Measurements from ENCODE around the gene SORCS2. TPM values are rescaled to one million over a fixed set of nuclear protein-coding genes. Genes with fewer than 3 reads are reported as not detected.

SORCS2 gene
- total RNA-seq, 2 donors from 2014 or later, result 0.05 to 0.07 TPM

DNA sequence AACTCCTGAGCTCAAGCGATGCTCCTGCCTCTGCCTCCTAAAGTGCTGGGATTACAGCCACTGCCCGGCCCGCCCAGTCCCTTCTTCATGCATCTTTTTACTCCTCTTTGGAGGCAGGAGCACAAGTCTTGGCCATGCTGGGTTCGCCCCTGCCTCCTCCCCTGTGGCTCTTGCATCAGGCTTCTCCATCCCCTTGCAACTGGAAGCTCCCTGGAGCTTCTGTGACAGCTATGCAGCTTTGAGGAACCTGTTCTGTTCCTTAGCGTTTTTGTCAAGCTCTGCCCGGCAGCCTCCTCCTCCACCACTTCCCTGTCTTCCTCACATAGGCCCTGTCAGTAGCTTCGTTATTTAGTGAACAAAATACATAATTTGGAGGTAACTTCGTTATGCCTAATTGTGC lies 168.5 kb downstream of the SORCS2 start:
- H3K4me1 Mint-ChIP-seq (ENCODE audit: low read depth), result no peaks in the 10 kb centered on the region
- no peaks in the 10 kb centered on the region for H3K27me3 Mint-ChIP-seq (ENCODE audit: low read depth)
- H3K36me3 Mint-ChIP-seq (ENCODE audit: insufficient read depth in 2 of 2), result no peaks in the 10 kb centered on the region
- H3K27ac Mint-ChIP-seq, result no peak overlapping the region
- DNase-seq (no peak), ATAC-seq (replicated peaks in 1 of 2) (no peak)
- H3K9me3 Mint-ChIP-seq, result peaks cover 1 to 2% of the 10 kb centered on the region in 2 donors
- H3K4me3 Mint-ChIP-seq, result no peak overlapping the region

DNA sequence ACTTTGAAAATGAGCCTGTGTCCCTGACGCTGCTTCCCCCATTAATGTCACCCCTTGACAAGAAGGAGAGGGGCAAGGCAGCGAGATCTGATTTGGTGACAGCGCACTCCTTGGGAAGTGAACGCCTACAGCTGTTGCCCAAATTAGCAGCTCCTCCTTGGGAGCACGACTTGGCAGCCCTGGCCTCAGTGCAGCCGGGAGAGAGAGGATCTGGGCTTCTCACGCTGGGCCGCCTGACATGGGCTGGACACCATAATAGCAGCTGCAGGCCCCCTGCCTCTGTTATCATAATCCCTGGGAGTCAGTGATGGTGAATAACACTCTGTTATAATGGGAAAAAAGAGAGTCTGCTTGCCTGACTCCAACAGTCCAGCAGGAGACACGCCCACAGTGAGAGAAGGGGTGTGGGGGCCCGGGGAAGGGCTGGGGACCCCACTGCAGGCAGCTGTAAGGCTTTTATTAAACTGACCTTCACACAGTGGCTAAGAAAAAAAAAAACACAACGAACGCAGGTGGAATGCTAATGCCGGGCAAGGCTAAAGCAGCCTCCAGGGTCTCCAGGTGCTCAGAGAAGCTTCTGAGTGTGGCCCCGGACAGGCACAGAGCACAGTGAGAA lies 169.1 kb downstream of the SORCS2 start:
- Mint-ChIP-seq H3K4me3 (no peak overlapping the region), H3K36me3 (ENCODE audit: insufficient read depth in 2 of 2) (no peaks in the 10 kb centered on the region), H3K27ac (no peak overlapping the region), H3K9me3 (peaks cover 1 to 2% of the 10 kb centered on the region in 2 donors), H3K4me1 (ENCODE audit: low read depth) (no peaks in the 10 kb centered on the region), H3K27me3 (ENCODE audit: low read depth) (no peaks in the 10 kb centered on the region)
- DNase-seq, result no peak
- ATAC-seq (replicated peaks in 1 of 2), result no peak

DNA sequence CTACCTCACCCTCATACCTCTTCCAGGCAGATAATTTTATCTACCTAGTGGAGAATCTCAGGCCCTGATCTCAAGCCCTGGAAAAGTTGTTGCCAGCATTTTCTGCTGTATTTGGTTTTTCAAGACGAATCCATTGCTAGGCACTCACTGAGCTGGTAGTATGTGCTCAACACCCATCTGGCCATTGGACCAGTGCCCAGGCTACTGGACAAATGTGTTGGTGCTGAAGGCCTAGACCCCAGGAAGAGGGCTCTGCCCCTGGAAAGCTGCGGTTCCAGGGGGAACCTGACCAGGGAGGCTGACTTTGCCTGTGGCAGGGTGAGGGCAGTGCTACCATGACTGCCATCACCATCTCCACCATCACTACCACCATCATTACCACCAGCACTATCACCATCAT lies 170.0 kb downstream of the SORCS2 start:
- no peak for ATAC-seq (replicated peaks in 1 of 2)
- Mint-ChIP-seq H3K27ac (no peak overlapping the region), H3K4me3 (no peak overlapping the region), H3K4me1 (ENCODE audit: low read depth) (no peaks in the 10 kb centered on the region), H3K9me3 (peaks cover 1 to 2% of the 10 kb centered on the region in 2 donors), H3K36me3 (ENCODE audit: insufficient read depth in 2 of 2) (no peaks in the 10 kb centered on the region), H3K27me3 (ENCODE audit: low read depth) (no peaks in the 10 kb centered on the region)
- no peak for DNase-seq

DNA sequence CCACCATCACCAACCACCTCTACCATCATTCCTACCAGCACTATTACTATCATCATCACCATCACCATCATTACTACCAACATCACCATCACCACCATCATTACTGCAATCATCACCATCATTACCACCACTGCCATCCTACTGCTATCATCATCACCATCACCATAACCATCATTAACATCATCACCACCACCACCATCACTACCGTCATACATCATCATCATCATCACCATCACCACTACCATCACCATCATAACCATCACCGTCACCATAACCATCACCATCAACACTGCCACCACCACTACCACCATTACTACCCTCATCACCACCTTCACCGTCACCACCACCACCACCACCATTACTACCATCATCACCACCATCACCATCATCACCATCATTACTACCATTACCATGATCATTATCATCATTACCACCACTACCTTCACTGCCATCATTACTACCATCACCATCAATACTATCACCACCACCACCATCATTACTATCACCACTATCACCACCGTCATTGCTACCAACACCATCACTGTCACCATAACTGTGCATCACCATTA lies 170.6 kb downstream of the SORCS2 start:
- H3K4me1 Mint-ChIP-seq (ENCODE audit: low read depth), result no peaks in the 10 kb centered on the region
- ATAC-seq (replicated peaks in 1 of 2) (no peak), DNase-seq (no peak)
- H3K36me3 Mint-ChIP-seq (ENCODE audit: insufficient read depth in 2 of 2), result no peaks in the 10 kb centered on the region
- no peak overlapping the region for H3K27ac Mint-ChIP-seq
- no peak overlapping the region for H3K4me3 Mint-ChIP-seq
- no peaks in the 10 kb centered on the region for H3K27me3 Mint-ChIP-seq (ENCODE audit: low read depth)
- peaks cover 1 to 2% of the 10 kb centered on the region in 2 donors for H3K9me3 Mint-ChIP-seq

DNA sequence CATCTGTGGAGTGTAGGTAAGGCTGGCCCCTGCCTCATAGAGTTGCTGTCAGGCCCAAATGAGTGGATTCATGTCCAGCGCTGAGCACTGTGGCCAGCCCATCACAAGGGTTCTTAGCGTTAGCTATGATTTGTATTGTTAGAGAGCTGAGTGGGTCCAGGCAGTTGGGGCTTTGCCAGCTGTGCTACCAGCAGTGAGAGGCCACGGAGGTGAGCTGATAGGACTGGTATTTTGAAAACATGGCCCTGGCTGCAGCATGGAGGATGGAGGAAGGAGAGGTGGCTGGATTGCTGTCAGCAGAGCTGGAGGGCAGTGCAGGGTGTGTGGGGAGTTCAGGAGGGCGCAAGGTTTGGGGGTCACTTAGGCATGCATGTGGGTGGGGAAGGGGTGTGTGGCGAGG lies 172.6 kb downstream of the SORCS2 start:
- Mint-ChIP-seq H3K27ac (no peak overlapping the region), H3K36me3 (ENCODE audit: insufficient read depth in 2 of 2) (no peaks in the 10 kb centered on the region), H3K9me3 (peaks cover 1 to 2% of the 10 kb centered on the region in 2 donors), H3K4me1 (ENCODE audit: low read depth) (no peaks in the 10 kb centered on the region), H3K4me3 (no peak overlapping the region), H3K27me3 (ENCODE audit: low read depth) (no peaks in the 10 kb centered on the region)
- DNase-seq (no peak), ATAC-seq (replicated peaks in 1 of 2) (no peak)

DNA sequence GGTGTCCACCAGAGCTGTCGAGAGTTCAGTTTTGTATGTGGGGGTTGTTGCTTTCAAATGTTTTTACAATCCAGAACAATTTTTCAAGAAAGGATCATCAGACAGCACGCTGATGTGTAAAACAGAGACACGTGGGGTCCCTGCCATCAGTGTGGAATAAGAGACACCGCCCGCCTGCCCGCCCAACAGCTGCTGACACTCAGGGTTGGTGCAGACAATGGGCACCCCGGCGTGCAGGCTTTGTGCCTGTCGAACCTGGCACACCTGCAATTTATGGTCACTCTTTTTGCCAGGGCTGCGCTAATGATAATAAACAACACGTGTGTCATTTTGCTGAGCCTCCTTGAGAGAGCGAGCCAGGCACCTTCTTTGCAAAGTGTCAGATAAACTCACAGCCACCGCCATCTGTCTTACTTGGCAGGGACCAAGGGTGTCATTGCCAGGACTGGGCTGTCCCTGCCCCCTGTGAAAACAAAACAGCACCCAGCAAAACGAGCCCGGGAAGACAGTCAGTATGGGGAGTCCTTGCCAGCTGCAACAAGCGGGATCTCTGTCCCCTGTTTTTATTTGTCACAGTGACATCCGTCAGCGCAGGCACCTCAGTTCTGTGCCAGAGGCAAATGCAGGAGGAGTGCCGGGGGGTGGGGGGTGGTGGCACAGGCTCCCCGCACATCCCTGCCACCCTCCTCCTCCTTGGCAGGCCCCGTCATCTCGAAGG lies 173.3 kb downstream of the SORCS2 start:
- Mint-ChIP-seq H3K27ac (no peak overlapping the region), H3K9me3 (peaks cover 1 to 2% of the 10 kb centered on the region in 2 donors), H3K4me3 (no peak overlapping the region), H3K27me3 (ENCODE audit: low read depth) (no peaks in the 10 kb centered on the region), H3K36me3 (ENCODE audit: insufficient read depth in 2 of 2) (no peaks in the 10 kb centered on the region), H3K4me1 (ENCODE audit: low read depth) (no peaks in the 10 kb centered on the region)
- ATAC-seq (replicated peaks in 1 of 2), result no peak
- DNase-seq, result no peak

DNA sequence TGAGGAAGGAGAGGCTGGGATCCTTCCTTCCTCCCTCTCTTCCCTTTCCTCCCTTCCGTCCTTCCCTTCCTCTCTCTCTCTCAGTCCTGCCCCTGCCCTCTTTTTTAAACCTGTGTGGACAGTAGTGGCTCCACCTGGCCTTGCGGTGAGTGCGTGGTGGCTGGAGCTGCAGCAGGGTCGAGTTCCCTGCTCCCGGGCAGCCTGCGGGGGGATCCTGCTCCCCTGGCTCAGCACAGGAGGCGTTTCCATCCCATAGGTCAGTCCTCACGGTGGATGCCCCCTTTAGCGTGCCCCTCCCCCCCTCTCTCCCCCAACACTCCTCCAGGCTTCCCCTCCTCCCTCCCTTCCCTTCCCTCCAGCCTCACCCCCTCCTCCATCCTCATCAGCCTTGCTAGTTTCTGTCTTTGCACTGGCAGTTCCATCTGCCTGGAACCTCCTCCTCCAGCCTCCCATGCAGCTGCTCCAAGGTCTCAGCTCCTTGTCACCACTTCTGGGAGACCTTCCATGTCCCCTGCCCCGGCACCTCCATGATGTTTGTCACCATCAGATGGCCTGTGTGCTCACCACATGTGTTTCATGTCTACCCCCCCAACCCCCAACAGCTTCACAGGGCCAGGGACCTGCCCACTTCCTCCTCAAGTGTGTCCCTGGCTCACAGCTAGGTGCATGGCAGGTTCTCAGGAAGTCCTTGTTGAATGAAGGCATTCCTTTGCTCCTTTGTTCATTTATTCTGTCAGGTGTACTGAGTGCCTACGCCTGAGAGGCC lies 174.0 kb downstream of the SORCS2 start:
- H3K4me1 Mint-ChIP-seq (ENCODE audit: low read depth), result no peaks in the 10 kb centered on the region
- no peaks in the 10 kb centered on the region for H3K27me3 Mint-ChIP-seq (ENCODE audit: low read depth)
- no peak overlapping the region for H3K27ac Mint-ChIP-seq
- ATAC-seq (replicated peaks in 1 of 2) (no peak), DNase-seq (no peak)
- peaks cover 1 to 2% of the 10 kb centered on the region in 2 donors for H3K9me3 Mint-ChIP-seq
- no peak overlapping the region for H3K4me3 Mint-ChIP-seq
- no peaks in the 10 kb centered on the region for H3K36me3 Mint-ChIP-seq (ENCODE audit: insufficient read depth in 2 of 2)

DNA sequence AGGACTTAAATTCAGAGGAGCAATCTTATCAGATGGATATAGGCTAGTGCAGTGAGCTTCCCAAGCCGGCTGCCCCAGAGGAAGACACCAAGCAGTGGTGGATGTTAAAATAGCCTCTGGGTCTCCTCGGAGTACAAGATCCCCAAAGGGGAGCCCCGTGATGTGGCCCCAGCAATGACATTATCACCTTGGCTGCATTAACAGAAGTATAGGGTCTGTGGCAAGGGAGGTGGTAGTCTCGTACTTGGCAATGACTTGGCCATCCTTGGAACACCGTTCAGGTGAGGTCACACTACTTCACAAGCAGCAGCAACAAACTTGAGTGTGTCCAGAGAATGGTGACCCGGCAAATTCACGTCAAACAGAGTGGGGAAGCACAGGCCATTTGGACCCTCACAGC lies 174.6 kb downstream of the SORCS2 start:
- H3K27me3 Mint-ChIP-seq (ENCODE audit: low read depth), result no peaks in the 10 kb centered on the region

DNA sequence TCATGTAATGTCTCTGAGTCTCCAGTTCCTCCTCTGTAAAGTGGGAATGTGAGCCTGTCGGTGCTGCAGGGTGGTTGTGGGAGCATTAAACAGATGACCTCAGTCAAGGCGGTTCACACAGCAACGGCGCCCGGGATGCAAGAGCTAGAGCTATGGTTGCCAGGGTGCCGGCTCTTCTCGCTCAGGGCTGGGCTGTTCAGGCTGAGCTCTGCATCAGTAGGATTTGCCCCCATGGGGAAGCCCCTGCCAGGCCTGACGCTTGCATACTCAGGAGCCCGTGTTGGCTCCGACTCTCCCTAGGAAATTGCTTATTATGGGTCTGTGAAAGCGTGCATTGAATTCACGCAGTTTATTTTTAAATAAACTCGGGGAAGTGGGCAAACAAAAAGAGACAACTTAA lies 175.1 kb downstream of the SORCS2 start:
- no peak overlapping the region for H3K4me3 Mint-ChIP-seq
- H3K27me3 Mint-ChIP-seq (ENCODE audit: low read depth), result no peaks in the 10 kb centered on the region
- H3K36me3 Mint-ChIP-seq (ENCODE audit: insufficient read depth in 2 of 2), result no peaks in the 10 kb centered on the region
- peaks cover 1 to 2% of the 10 kb centered on the region in 2 donors for H3K9me3 Mint-ChIP-seq
- no peaks in the 10 kb centered on the region for H3K4me1 Mint-ChIP-seq (ENCODE audit: low read depth)
- ATAC-seq (replicated peaks in 1 of 2) (no peak), DNase-seq (no peak)
- H3K27ac Mint-ChIP-seq, result no peak overlapping the region

More for the DNA sequence above, 174.6 kb downstream of the SORCS2 start:
- DNase-seq (no peak), ATAC-seq (replicated peaks in 1 of 2) (no peak)
- Mint-ChIP-seq H3K4me1 (ENCODE audit: low read depth) (no peaks in the 10 kb centered on the region), H3K36me3 (ENCODE audit: insufficient read depth in 2 of 2) (no peaks in the 10 kb centered on the region), H3K27ac (no peak overlapping the region), H3K9me3 (peaks cover 1 to 2% of the 10 kb centered on the region in 2 donors), H3K4me3 (no peak overlapping the region)

DNA sequence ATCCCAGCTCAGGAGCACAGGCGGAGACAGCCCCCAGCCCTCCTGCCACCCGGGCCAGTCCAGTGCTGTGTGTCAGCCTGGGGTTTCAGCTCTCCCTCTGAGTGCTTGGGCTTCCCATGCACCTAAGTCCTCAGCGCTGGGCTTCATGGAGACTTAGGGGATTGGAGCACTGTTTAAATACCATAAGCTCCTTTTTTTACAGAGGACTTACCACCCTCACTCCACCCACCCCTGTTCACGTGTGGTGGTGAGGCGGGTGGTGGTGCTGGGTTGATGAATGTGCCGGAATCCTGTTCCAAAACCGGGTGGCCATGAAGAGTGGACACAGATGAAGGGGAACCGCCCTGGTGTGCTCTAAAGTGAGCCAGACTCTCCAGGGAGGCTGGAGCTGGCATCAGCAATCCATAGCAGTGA lies 175.5 kb downstream of the SORCS2 start:
- Mint-ChIP-seq H3K27me3 (ENCODE audit: low read depth) (no peaks in the 10 kb centered on the region), H3K27ac (no peak overlapping the region), H3K9me3 (peaks cover 1 to 2% of the 10 kb centered on the region in 2 donors), H3K4me3 (no peak overlapping the region), H3K36me3 (ENCODE audit: insufficient read depth in 2 of 2) (no peaks in the 10 kb centered on the region), H3K4me1 (ENCODE audit: low read depth) (no peaks in the 10 kb centered on the region)
- no peak for DNase-seq
- ATAC-seq (replicated peaks in 1 of 2), result no peak

DNA sequence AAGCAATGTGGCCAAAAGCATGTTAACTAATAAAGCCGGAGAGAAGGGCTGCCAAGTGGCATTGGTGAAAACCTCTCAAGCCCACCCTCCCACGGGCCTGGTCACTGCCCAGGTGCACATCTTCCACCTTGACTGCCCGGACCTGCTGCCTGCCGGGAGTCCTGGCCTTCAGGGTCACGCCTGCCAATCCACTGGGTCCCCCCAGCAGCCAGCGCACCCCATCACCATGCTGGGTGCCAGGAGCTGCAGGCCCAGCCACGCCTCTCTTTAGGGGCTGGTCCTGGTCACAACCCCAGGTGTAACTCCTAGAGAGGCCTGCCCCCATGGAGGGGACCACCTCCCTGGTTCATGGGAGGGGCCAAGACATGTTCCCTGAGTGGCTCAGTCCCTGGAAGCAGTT lies 176.0 kb downstream of the SORCS2 start:
- Mint-ChIP-seq H3K4me1 (ENCODE audit: low read depth) (no peaks in the 10 kb centered on the region), H3K9me3 (peaks cover 1 to 2% of the 10 kb centered on the region in 2 donors), H3K27ac (no peak overlapping the region), H3K36me3 (ENCODE audit: insufficient read depth in 2 of 2) (no peaks in the 10 kb centered on the region), H3K27me3 (ENCODE audit: low read depth) (no peaks in the 10 kb centered on the region), H3K4me3 (no peak overlapping the region)
- ATAC-seq (replicated peaks in 1 of 2), result no peak
- DNase-seq, result no peak

DNA sequence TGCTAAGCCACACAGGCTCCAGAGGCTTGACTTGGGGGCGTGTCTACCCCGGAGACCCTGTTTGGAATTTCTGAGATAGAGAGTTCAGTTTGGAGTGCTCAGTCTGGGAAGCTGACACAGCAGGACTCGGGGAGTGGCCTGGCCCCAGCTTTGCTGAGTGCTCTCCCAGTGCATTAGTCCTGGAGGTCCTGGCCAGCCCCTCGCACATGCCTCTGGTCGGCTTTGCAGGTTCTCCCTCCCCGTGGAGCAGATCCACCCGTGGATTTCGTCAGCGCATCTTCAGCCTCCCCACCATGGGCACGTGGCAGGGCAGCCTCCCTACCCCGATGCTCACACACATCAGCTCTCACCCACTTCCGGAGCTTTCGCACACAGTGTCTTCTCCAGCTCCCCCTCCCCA lies 177.2 kb downstream of the SORCS2 start:
- DNase-seq (no peak), ATAC-seq (replicated peaks in 1 of 2) (no peak)
- H3K27ac Mint-ChIP-seq, result no peak overlapping the region
- no peak overlapping the region for H3K4me3 Mint-ChIP-seq
- no peaks in the 10 kb centered on the region for H3K4me1 Mint-ChIP-seq (ENCODE audit: low read depth)
- H3K36me3 Mint-ChIP-seq (ENCODE audit: insufficient read depth in 2 of 2), result no peaks in the 10 kb centered on the region
- no peaks in the 10 kb centered on the region for H3K9me3 Mint-ChIP-seq
- peaks cover 5% of the 10 kb centered on the region for H3K27me3 Mint-ChIP-seq (ENCODE audit: low read depth)

DNA sequence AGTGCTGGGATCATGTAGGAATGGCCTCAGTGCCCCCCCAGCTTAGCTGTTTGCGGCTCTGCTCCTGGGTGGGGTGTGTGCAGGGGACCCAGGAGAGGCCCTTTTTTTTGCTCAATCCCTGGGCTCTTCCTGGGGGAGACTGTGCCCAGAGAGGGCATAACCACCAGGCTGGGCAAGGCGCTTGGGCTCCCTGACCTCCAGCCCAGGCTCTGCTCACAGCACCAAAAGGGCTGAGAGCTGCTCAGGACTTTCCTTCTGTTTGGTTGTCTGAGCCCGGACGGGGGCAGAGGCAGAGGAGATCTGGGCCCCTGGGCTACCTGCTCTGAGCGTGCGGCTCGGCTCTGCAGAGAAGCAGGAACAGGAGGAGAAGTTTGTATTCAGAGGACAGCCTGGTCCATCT lies 177.7 kb downstream of the SORCS2 start:
- no peak for ATAC-seq (replicated peaks in 1 of 2)
- Mint-ChIP-seq H3K36me3 (ENCODE audit: insufficient read depth in 2 of 2) (no peaks in the 10 kb centered on the region), H3K27me3 (ENCODE audit: low read depth) (peaks cover 5% of the 10 kb centered on the region)

More for the DNA sequence above, 177.7 kb downstream of the SORCS2 start:
- Mint-ChIP-seq H3K27ac (no peak overlapping the region), H3K9me3 (no peaks in the 10 kb centered on the region), H3K4me1 (ENCODE audit: low read depth) (no peaks in the 10 kb centered on the region), H3K4me3 (no peak overlapping the region)
- DNase-seq, result no peak

Data from activated T-cell treated with anti-CD3 and anti-CD28 coated beads, Interleukin-2, amount 50 U/mL, for 72 hours (primary cell).